Endothelial cell of umbilical vein (primary cell): ENCODE results near the gene CASP10. TPM values are rescaled to one million over a fixed set of nuclear protein-coding genes. Genes with fewer than 3 reads are reported as not detected.

ENCODE experiments used
- BruUV-seq: library from RNA; stranded (reverse); fragments of 400-500 nt; replicated peaks from 2 replicates; lab custom pipeline; 2021; lab: Mats Ljungman, UMichigan
- CTCF ChIA-PET: fragments of 300-600, 350-600 bp; sonication (Branson Sonifier 250); formaldehyde crosslinking; loops from one replicate; lab custom pipeline; 2021; ENCODE audit warnings: antibody characterized with exemption, inconsistent platforms; lab: Charles Lee
- POLR2A ChIA-PET: fragments of 300-600, 350-600 bp; sonication (Branson Sonifier 250); formaldehyde crosslinking; loops from one replicate; lab custom pipeline; 2021; ENCODE audit warnings: antibody characterized with exemption, inconsistent platforms; lab: Charles Lee
- DNase-seq: peaks from one replicate; pipeline ENCODE4 v3.0.0-alpha.2; 2011; ENCODE audit warnings: low read depth, low spot score
- FAIRE-seq: peaks from 2 replicates; lab custom pipeline; 2011; peaks lifted over from hg19 to GRCh38; lab: Jason Lieb, UNC
- H2AFZ ChIP-seq: 2 replicates; pipeline ENCODE4 v1.6.0; 2012; ENCODE audit warnings: low read depth, low read length, control low read depth, inconsistent platforms
- H3K27ac ChIP-seq: 2 replicates; pipeline ENCODE4 v1.5.1; 2011; ENCODE audit warnings: low read depth, mild to moderate bottlenecking, control low read depth, low read length, moderate library complexity; ENCODE audit not compliant: insufficient read depth
- H3K27me3 ChIP-seq, 2 experiments: 2 replicates each; pipeline versions ENCODE4 v1.6.0 to v1.6.1; 2011; ENCODE audit warnings: low read length in 2 of 2, mixed read lengths in 1 of 2; ENCODE audit not compliant: control insufficient read depth in 2 of 2, insufficient read depth in 2 of 2
- H3K36me3 ChIP-seq, 2 experiments: 2 replicates in 1 of 2; 3 replicates in 1 of 2; pipeline ENCODE4 v1.5.1; 2011; ENCODE audit warnings: low read length in 2 of 2, mild to moderate bottlenecking in 1 of 2, moderate library complexity in 1 of 2; ENCODE audit not compliant: control insufficient read depth in 2 of 2, insufficient read depth in 2 of 2; ENCODE audit errors: extremely low read depth in 1 of 2
- H3K4me1 ChIP-seq: 3 replicates; pipeline ENCODE4 v1.5.1; 2011; ENCODE audit warnings: mild to moderate bottlenecking, low read length; ENCODE audit not compliant: control insufficient read depth, insufficient read depth; ENCODE audit errors: extremely low read depth
- H3K4me2 ChIP-seq: 2 replicates; pipeline ENCODE4 v1.6.1; 2011; ENCODE audit warnings: low read length, control low read depth, mixed read lengths; ENCODE audit not compliant: insufficient read depth
- H3K4me3 ChIP-seq, 3 experiments: fragments of 200-600 bp in 1 of 3; sonication (generic), shearing (Covaris generic) in 1 of 3; replicated peaks in 1 of 3; 2 replicates each; pipeline ENCODE4 v1.5.1; 2011 to 2016; ENCODE audit warnings: control low read depth in 3 of 3, low read length in 3 of 3, mild to moderate bottlenecking in 2 of 3, inconsistent platforms in 1 of 3, low read depth in 1 of 3, moderate library complexity in 1 of 3; ENCODE audit not compliant: insufficient read depth in 1 of 3
- H3K79me2 ChIP-seq: 2 replicates; pipeline ENCODE4 v1.6.0; 2012; ENCODE audit warnings: low read length, inconsistent platforms; ENCODE audit not compliant: control insufficient read depth, insufficient read depth
- H3K9ac ChIP-seq: replicated peaks from 2 replicates; pipeline ENCODE3; 2011; ENCODE audit warnings: low read length, control low read depth; ENCODE audit not compliant: insufficient read depth; ENCODE audit errors: extremely low read depth
- H3K9me1 ChIP-seq: replicated peaks from 3 replicates; pipeline ENCODE4 v1.6.0; 2011; ENCODE audit warnings: mild to moderate bottlenecking, low read length; ENCODE audit not compliant: control insufficient read depth, insufficient read depth; ENCODE audit errors: extremely low read depth
- H3K9me3 ChIP-seq: replicated peaks from 2 replicates; pipeline ENCODE4 v1.5.1; 2012; ENCODE audit warnings: low read length, inconsistent platforms; ENCODE audit not compliant: control insufficient read depth, insufficient read depth
- H4K20me1 ChIP-seq: replicated peaks from 2 replicates; pipeline ENCODE3; 2011; ENCODE audit warnings: mild to moderate bottlenecking, low read length; ENCODE audit not compliant: control insufficient read depth, insufficient read depth; ENCODE audit errors: extremely low read depth
- EZH2 ChIP-seq: IDR thresholded peaks from 2 replicates; pipeline ENCODE4 v1.6.1; 2012; ENCODE audit warnings: borderline replicate concordance, low read depth, mild to moderate bottlenecking, moderate library complexity, low read length, inconsistent platforms; ENCODE audit not compliant: severe bottlenecking
- FOS ChIP-seq: IDR thresholded peaks from 2 replicates; pipeline ENCODE4 v1.6.1; 2011; ENCODE audit warnings: mild to moderate bottlenecking, low read length, moderate library complexity, borderline replicate concordance; ENCODE audit not compliant: insufficient read depth
- GATA2 ChIP-seq: IDR thresholded peaks from 2 replicates; pipeline ENCODE4 v1.7.0; 2011; ENCODE audit warnings: low read depth, mild to moderate bottlenecking, moderate library complexity, mixed read lengths, low read length; ENCODE audit not compliant: insufficient read length, insufficient read depth
- JUN ChIP-seq: IDR thresholded peaks from 2 replicates; pipeline ENCODE4 v1.6.1; 2011; ENCODE audit warnings: borderline replicate concordance, low read depth; ENCODE audit not compliant: insufficient read length, insufficient read depth
- MYC ChIP-seq: IDR thresholded peaks from one replicate; pipeline ENCODE4 v1.6.1; 2011; ENCODE audit warnings: mild to moderate bottlenecking, low read depth, low read length
- POLR2A ChIP-seq: IDR thresholded peaks from 2 replicates; pipeline ENCODE4 v1.6.1; 2012; ENCODE audit warnings: low read depth, mild to moderate bottlenecking, control low read depth, low read length
- POLR2AphosphoS5 ChIP-seq: IDR thresholded peaks from 2 replicates; pipeline ENCODE4 v1.6.1; 2012; ENCODE audit warnings: low read depth, mild to moderate bottlenecking, control low read depth, low read length, moderate library complexity; ENCODE audit not compliant: insufficient read depth
- dilution Hi-C: fragments of 300-500 bp; cut with MboI; formaldehyde crosslinking; loops from one replicate; pipeline ENCODE4 v1.15.0; 2019; ENCODE audit warnings: low sequenced_read_pairs; ENCODE audit not compliant: extremely low pct_ligation_motif_present
- intact Hi-C: fragments of 100-400 bp; cut with micrococcal nuclease; formaldehyde crosslinking; loops from one replicate; pipeline ENCODE4 v1.10.0; 2022
- polyA plus RNA-seq, 4 experiments: library from polyadenylated mRNA; depleted of rRNA in 3 of 4; stranded (reverse) in 3 of 4; unstranded in 1 of 4; fragments of >200 nt; gene quantifications; 2 replicates each; pipeline versions ENCODE4 v1.2.1 to v1.2.3, GENCODE V29; 2011 to 2012; ENCODE audit warnings: missing spikeins in 1 of 4
- total RNA-seq: library from RNA; stranded (reverse); gene quantifications from 2 replicates; pipeline ENCODE4 v1.2.3, GENCODE V29; 2021
- TF ChIP-seq, protein P1 (sequence below): IDR thresholded peaks from 2 replicates; pipeline ENCODE4 v1.6.1; 2011; ENCODE audit not compliant: insufficient read depth, insufficient read length
- TF ChIP-seq, protein P2 (sequence below), 2 donors: IDR thresholded peaks; 1 replicate in 1 of 2; 2 replicates in 1 of 2; pipeline ENCODE4 v1.5.1; 2011; ENCODE audit warnings: low read length in 2 of 2, mild to moderate bottlenecking in 2 of 2, moderate library complexity in 2 of 2, control low read depth in 1 of 2, inconsistent platforms in 1 of 2, low read depth in 1 of 2; ENCODE audit not compliant: insufficient read depth in 1 of 2; ENCODE audit errors: extremely low read depth in 1 of 2

CASP10 gene
- total and polyA plus RNA-seq, 2 donors (not counting 3 experiments of a cell fraction or from before 2014, with no cell fraction given) = 16.4 to 37.6 TPM

DNA sequence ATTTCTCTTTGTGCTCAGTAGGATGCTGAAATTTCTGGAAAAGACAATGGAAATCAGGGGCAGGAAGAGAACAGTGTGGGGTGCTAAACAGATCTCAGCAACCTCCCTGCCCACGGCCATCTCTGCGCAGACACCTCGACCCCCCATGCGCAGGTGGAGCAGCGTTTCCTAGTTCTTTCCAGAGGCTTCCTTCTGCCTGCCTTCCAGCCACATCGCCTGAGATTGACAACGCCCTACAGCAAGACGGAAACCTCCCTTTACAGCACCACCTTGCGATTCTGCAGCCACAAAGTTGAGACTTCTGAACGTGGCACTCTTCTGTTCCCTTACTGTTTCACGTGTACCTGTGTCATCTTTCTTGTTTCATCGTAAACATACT lies 46.0 kb downstream of the CASP10 start:
- dilution Hi-C loops (no loop called here), intact Hi-C loops (no loop called here)
- no peak overlapping the region for H3K9ac ChIP-seq
- ChIA-PET POLR2A (no interaction called here), CTCF (interaction anchor here (2.3 to 4.3 kb wide), 2 partner anchors 9 to 46 kb away, joined by 6 to 35 read pairs; partner anchors contain the start of gene CASP10)
- no peaks in the 10 kb centered on the region for H3K79me2 ChIP-seq
- no peaks in the 10 kb centered on the region for H3K9me1 ChIP-seq
- FAIRE-seq = no peak
- no peak for DNase-seq
- TF ChIP-seq GATA2 = no peak
- TF ChIP-seq POLR2A = no peak
- TF ChIP-seq, protein P1, sequence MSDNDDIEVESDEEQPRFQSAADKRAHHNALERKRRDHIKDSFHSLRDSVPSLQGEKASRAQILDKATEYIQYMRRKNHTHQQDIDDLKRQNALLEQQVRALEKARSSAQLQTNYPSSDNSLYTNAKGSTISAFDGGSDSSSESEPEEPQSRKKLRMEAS = no peak
- TF ChIP-seq JUN = no peak
- no peak for TF ChIP-seq POLR2AphosphoS5
- TF ChIP-seq FOS = no peak
- TF ChIP-seq, protein P2, sequence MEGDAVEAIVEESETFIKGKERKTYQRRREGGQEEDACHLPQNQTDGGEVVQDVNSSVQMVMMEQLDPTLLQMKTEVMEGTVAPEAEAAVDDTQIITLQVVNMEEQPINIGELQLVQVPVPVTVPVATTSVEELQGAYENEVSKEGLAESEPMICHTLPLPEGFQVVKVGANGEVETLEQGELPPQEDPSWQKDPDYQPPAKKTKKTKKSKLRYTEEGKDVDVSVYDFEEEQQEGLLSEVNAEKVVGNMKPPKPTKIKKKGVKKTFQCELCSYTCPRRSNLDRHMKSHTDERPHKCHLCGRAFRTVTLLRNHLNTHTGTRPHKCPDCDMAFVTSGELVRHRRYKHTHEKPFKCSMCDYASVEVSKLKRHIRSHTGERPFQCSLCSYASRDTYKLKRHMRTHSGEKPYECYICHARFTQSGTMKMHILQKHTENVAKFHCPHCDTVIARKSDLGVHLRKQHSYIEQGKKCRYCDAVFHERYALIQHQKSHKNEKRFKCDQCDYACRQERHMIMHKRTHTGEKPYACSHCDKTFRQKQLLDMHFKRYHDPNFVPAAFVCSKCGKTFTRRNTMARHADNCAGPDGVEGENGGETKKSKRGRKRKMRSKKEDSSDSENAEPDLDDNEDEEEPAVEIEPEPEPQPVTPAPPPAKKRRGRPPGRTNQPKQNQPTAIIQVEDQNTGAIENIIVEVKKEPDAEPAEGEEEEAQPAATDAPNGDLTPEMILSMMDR (IDR thresholded peaks at IDR 0.05; ENCODE audit: extremely low read depth in 1 of 2, insufficient read depth in 1 of 2, low read depth in 1 of 2, low read length in 2 of 2) = no peak
- TF ChIP-seq MYC = no peak
- no peak for TF ChIP-seq EZH2
- no TSS peak for BruUV-seq
- H3K4me2 ChIP-seq = no peak overlapping the region
- peak overlapping the region; percentile 36 for H2AFZ ChIP-seq
- H3K36me3 ChIP-seq = no peaks in the 10 kb centered on the region
- H3K4me1 ChIP-seq = peaks cover 7% of the 10 kb centered on the region
- H4K20me1 ChIP-seq = no peaks in the 10 kb centered on the region
- no peak overlapping the region for H3K4me3 ChIP-seq
- H3K27ac ChIP-seq = no peak overlapping the region
- H3K27me3 ChIP-seq = no peaks in the 10 kb centered on the region
- no peaks in the 10 kb centered on the region for H3K9me3 ChIP-seq
